Esophagus muscularis mucosa (tissue), 4 donors: ENCODE measurements around the gene LCN2. TPM values are rescaled to one million over a fixed set of nuclear protein-coding genes. Genes with fewer than 3 reads are reported as not detected.

ENCODE experiments used
- DNase-seq: peaks from one replicate; pipeline ENCODE4 v3.0.0-alpha.2; 2017; ENCODE audit errors: extremely low spot score
- H3K27ac ChIP-seq, 4 donors: fragments of 200-600 bp; sonication (generic); replicated peaks in 1 of 4; 1 replicate in 3 of 4; 2 replicates in 1 of 4; pipeline ENCODE4 v1.5.1; 2016 to 2019; ENCODE audit warnings: mild to moderate bottlenecking in 1 of 4
- H3K27me3 ChIP-seq, 4 donors: fragments of 200-600 bp; sonication (generic); one replicate each; pipeline versions ENCODE4 v1.5.1 to v1.6.0; 2016 to 2019
- H3K36me3 ChIP-seq, 4 donors: fragments of 200-600 bp; sonication (generic); one replicate each; pipeline ENCODE4 v1.5.1; 2016 to 2019
- H3K4me1 ChIP-seq, 4 donors: fragments of 200-600 bp; sonication (generic); one replicate each; pipeline ENCODE4 v1.5.1; 2016 to 2019
- H3K4me3 ChIP-seq, 4 donors: fragments of 200-600 bp; sonication (generic); 1 replicate in 2 of 4; 2 replicates in 2 of 4; pipeline ENCODE4 v1.5.1; 2016 to 2019; ENCODE audit warnings: mild to moderate bottlenecking in 4 of 4, moderate library complexity in 1 of 4
- H3K9me3 ChIP-seq, 4 donors: fragments of 200-600 bp; sonication (generic); 1 replicate in 3 of 4; 2 replicates in 1 of 4; pipeline ENCODE4 v1.5.1; 2016 to 2019
- EP300 ChIP-seq: sonication (generic); formaldehyde crosslinking; IDR thresholded peaks from one replicate; pipeline ENCODE4 v1.6.1; 2017; ENCODE audit warnings: antibody characterized with exemption
- POLR2A ChIP-seq: fragments of 450-650 bp; IDR thresholded peaks from one replicate; pipeline ENCODE4 v1.6.1; 2017; ENCODE audit warnings: antibody characterized with exemption, moderate library complexity, mild to moderate bottlenecking, low read depth
- POLR2AphosphoS5 ChIP-seq, 2 donors: sonication (generic); formaldehyde crosslinking; IDR thresholded peaks; one replicate each; pipeline ENCODE4 v1.6.1; 2017; ENCODE audit warnings: antibody characterized with exemption in 2 of 2
- WGBS: methylation state at CpG from one replicate; pipeline ENCODE4 v1.1.5; 2018; 5-methylcytosine and 5-hydroxymethylcytosine counted together
- intact Hi-C: fragments of 100-400 bp; cut with DNase I; formaldehyde crosslinking; loops from one replicate; pipeline ENCODE4 v1.15.1; 2023
- total RNA-seq, 4 donors: library from RNA; depleted of rRNA; stranded (reverse); fragments of >200 nt; gene quantifications; one replicate each; pipeline versions ENCODE4 v1.1.0 to v1.2.1, GENCODE V29; 2016
- TF ChIP-seq, protein P1 (sequence below), 3 experiments: fragments of 200-600 bp in 2 of 3; fragments of 450-650 bp in 1 of 3; sonication (generic) in 2 of 3; IDR thresholded peaks; one replicate each; pipeline ENCODE4 v1.5.1; 2017 to 2019; ENCODE audit warnings: antibody characterized with exemption in 3 of 3, mild to moderate bottlenecking in 2 of 3, moderate library complexity in 1 of 3

LCN2 gene
- total RNA-seq, 4 donors from 2014 or later, result 0.83 to 6.2 TPM; not detected in 2

DNA sequence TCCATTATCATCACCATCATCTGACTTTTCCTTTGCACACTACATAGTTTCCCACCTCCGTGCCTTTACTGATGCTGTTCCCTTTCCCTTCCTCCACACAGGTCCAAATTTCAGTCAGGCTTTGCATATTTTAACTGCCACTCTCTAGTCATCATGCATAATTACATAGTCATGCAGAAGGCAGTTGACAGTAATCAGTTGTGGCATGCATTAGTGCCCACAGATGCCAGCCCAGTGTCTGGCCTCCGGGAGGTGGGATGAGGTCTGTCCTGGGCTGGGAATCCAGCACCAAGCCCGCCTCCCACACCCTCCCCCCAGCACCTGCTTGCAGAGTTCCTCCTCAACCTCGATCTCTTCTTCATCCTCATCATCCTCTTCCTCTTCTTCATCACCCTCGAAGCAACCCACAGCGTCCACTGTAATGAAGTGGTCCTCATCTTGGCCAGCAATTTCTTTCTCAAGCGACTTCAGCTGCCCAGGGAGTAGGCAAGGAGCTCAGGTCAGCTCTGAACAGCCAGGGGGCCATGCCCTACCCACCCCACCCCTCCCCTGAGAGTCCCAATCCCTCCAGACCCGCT lies 19.6 kb downstream of the LCN2 start:
- intact Hi-C loops, result no loop called here
- TF ChIP-seq, protein P1, sequence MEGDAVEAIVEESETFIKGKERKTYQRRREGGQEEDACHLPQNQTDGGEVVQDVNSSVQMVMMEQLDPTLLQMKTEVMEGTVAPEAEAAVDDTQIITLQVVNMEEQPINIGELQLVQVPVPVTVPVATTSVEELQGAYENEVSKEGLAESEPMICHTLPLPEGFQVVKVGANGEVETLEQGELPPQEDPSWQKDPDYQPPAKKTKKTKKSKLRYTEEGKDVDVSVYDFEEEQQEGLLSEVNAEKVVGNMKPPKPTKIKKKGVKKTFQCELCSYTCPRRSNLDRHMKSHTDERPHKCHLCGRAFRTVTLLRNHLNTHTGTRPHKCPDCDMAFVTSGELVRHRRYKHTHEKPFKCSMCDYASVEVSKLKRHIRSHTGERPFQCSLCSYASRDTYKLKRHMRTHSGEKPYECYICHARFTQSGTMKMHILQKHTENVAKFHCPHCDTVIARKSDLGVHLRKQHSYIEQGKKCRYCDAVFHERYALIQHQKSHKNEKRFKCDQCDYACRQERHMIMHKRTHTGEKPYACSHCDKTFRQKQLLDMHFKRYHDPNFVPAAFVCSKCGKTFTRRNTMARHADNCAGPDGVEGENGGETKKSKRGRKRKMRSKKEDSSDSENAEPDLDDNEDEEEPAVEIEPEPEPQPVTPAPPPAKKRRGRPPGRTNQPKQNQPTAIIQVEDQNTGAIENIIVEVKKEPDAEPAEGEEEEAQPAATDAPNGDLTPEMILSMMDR (IDR thresholded peaks at IDR 0.05), result no peak
- no peak for TF ChIP-seq POLR2A
- no peak for TF ChIP-seq EP300
- TF ChIP-seq POLR2AphosphoS5 (IDR thresholded peaks at IDR 0.05), result no peak
- WGBS, result 93% methylated on average over 8 of the region's 8 CpGs
- Histone ChIP-seq H3K4me3 (no peak overlapping the region), H3K27me3 (no peaks in the 10 kb centered on the region), H3K4me1 (no peaks in the 10 kb centered on the region), H3K9me3 (no peaks in the 10 kb centered on the region), H3K27ac (no peak overlapping the region), H3K36me3 (peaks cover 51 to 87% (median 77%) of the 10 kb centered on the region in 4 donors)
- no peak for DNase-seq

DNA sequence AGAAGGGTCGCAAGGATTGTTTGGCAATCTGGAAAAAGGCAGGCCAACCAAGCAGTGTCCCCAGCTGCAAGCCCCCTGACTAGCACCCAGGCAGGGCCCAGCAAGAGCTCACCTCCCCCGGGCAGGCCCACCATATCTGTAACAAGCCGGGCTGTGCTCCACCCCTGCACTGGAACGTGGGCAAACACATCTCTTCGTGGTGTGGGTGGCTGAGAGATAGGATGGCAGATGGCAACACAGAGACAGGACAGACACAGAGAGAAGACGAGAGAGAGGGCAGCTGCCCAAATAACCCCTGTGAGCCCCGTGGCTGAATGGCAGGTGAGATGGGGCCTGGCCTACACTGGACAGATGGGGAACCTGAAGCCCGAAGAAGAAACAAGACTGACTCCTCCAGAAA lies 20.2 kb downstream of the LCN2 start:
- 90% methylated on average over 5 of the region's 8 CpGs for WGBS

DNA sequence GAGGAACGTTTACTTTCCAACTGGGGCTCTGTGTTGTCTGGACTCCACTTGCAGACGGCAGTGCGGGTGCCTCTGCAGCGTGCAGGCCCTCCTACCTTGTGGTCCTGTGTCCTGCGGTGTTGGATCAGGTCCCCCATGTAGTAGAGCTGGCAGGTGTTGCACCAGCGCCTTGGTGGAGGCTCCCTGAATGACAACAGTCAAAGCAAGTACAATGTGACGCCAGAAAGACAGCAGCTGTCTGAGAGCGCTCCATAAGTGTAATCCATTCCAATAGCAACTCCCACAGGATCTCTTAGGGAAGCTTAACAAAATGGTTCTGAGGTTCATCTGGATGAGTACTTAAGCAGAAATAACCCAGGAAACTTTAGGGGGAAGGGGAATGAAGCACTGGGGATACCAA lies 20.7 kb downstream of the LCN2 start:
- Histone ChIP-seq H3K4me1 (no peaks in the 10 kb centered on the region), H3K36me3 (peaks cover 54 to 87% (median 77%) of the 10 kb centered on the region in 4 donors), H3K4me3 (no peak overlapping the region), H3K27me3 (no peaks in the 10 kb centered on the region), H3K9me3 (no peaks in the 10 kb centered on the region), H3K27ac (no peak overlapping the region)
- TF ChIP-seq, protein P1 (IDR thresholded peaks at IDR 0.05), result no peak
- TF ChIP-seq EP300 (no peak), POLR2AphosphoS5 (IDR thresholded peaks at IDR 0.05) (no peak), POLR2A (no peak)
- intact Hi-C loops, result no loop called here
- DNase-seq, result no peak
- WGBS, result 89% methylated on average over 7 of the region's 8 CpGs

More for the DNA sequence above, 20.2 kb downstream of the LCN2 start:
- H3K9me3 ChIP-seq, result no peaks in the 10 kb centered on the region
- H3K27ac ChIP-seq, result no peak overlapping the region
- no peak overlapping the region for H3K4me3 ChIP-seq
- no peaks in the 10 kb centered on the region for H3K4me1 ChIP-seq
- no peak for DNase-seq
- TF ChIP-seq POLR2A, result no peak
- TF ChIP-seq EP300, result no peak
- TF ChIP-seq, protein P1 (IDR thresholded peaks at IDR 0.05), result no peak
- TF ChIP-seq POLR2AphosphoS5 (IDR thresholded peaks at IDR 0.05), result no peak
- H3K27me3 ChIP-seq, result no peaks in the 10 kb centered on the region
- intact Hi-C loops, result no loop called here
- H3K36me3 ChIP-seq, result peaks cover 51 to 87% (median 77%) of the 10 kb centered on the region in 4 donors

DNA sequence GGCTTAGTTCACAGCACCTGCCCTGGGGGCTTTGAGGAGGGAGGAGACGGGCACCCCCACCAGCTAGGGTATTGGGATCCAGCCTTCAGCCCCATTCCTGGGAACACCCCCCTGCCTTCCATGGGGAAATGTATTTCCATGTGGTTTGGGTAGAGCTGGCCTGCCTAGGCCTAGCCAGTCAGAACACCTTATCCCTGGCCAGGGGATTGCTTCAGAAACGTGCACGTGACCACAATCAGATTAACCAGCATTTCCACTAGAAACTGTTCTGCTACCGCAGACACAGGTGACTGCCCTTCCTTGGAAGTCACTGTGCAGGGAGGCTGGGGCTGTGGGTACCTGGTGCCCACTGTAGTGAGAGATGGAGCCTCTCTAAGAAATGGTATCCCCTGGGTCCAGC lies 24.8 kb downstream of the LCN2 start:
- H3K27me3 ChIP-seq, result no peaks in the 10 kb centered on the region
- intact Hi-C loops, result no loop called here
- no peak for DNase-seq
- peaks cover 57 to 87% (median 78%) of the 10 kb centered on the region in 4 donors for H3K36me3 ChIP-seq
- no peak overlapping the region for H3K27ac ChIP-seq
- TF ChIP-seq POLR2A (no peak), EP300 (no peak), POLR2AphosphoS5 (IDR thresholded peaks at IDR 0.05) (no peak)
- TF ChIP-seq, protein P1 (IDR thresholded peaks at IDR 0.05), result no peak
- 97% methylated on average over 4 of the region's 4 CpGs for WGBS
- H3K4me3 ChIP-seq, result no peak overlapping the region
- no peaks in the 10 kb centered on the region for H3K9me3 ChIP-seq
- H3K4me1 ChIP-seq, result no peaks in the 10 kb centered on the region

DNA sequence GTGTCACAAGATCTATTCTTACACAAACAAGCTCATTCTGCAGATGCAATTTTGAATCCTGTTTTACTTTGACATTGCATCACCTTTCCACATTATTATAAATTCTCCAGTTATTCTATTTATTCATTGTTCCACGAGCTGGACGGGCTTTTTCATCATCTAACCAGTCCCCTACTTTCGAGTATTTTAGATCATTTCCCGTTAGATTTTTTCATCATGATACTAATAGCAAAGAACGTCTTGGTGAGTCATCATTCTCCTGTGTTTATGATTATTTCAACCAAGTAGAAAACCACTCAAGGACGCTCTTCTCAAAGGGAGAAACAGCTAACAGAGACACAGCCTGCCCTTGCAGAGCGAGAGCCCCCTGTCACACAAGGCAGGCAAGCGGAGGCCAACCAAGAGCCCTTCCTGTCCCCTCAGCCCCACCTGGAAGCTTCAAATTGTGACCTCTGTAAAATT lies 25.9 kb downstream of the LCN2 start:
- Histone ChIP-seq H3K9me3 (no peaks in the 10 kb centered on the region), H3K27me3 (no peaks in the 10 kb centered on the region), H3K27ac (no peak overlapping the region), H3K36me3 (peaks cover 57 to 87% (median 78%) of the 10 kb centered on the region in 4 donors), H3K4me3 (no peak overlapping the region), H3K4me1 (no peaks in the 10 kb centered on the region)
- intact Hi-C loops, result no loop called here
- no peak for TF ChIP-seq POLR2AphosphoS5 (IDR thresholded peaks at IDR 0.05)
- no peak for TF ChIP-seq POLR2A
- TF ChIP-seq EP300, result no peak
- TF ChIP-seq, protein P1 (IDR thresholded peaks at IDR 0.05), result no peak
- DNase-seq, result no peak
- 66% methylated on average over 8 of the region's 8 CpGs for WGBS
